Chondrocyte (in vitro differentiated cells): ENCODE results near the gene PTHLH. TPM values are rescaled to one million over a fixed set of nuclear protein-coding genes. Genes with fewer than 3 reads are reported as not detected.

Experiments
- DNase-seq: peaks from one replicate; pipeline ENCODE4 v3.0.0; 2021; ENCODE audit warnings: mixed read lengths, low spot score
- H3K27ac Mint-ChIP-seq: one replicate; pipeline ENCODE4 v1.8.0; 2021; ENCODE audit warnings: mild to moderate bottlenecking, moderate library complexity, mixed read lengths; ENCODE audit not compliant: unreplicated experiment
- H3K27me3 Mint-ChIP-seq: 2 replicates; pipeline ENCODE4 v1.8.0; 2021; ENCODE audit warnings: low read depth, mixed read lengths
- H3K36me3 Mint-ChIP-seq: 2 replicates; pipeline ENCODE4 v1.8.0; 2021; ENCODE audit warnings: low read depth, mixed read lengths
- H3K4me1 Mint-ChIP-seq: 2 replicates; pipeline ENCODE4 v1.8.0; 2021; ENCODE audit warnings: low read depth, mild to moderate bottlenecking, mixed read lengths
- H3K4me3 Mint-ChIP-seq: one replicate; pipeline ENCODE4 v1.8.0; 2021; ENCODE audit warnings: mild to moderate bottlenecking, moderate library complexity, mixed read lengths; ENCODE audit not compliant: unreplicated experiment
- H3K9me3 Mint-ChIP-seq: 2 replicates; pipeline ENCODE4 v1.8.0; 2021; ENCODE audit warnings: low read depth, mixed read lengths
- CTCF ChIP-seq: fragments of 200-600 bp; sonication (generic); IDR thresholded peaks from 2 replicates; pipeline ENCODE4 v1.5.0; 2021; ENCODE audit warnings: antibody characterized with exemption, mild to moderate bottlenecking, moderate library complexity
- total RNA-seq: library from RNA; stranded (reverse); gene quantifications from 3 replicates; pipeline ENCODE4 v1.2.1, GENCODE V29; 2021

The PTHLH gene
- total RNA-seq, 1 donor from 2014 or later, result 1.1 TPM

GRCh38 chr12:27924350-27925135 is 48.0 kb downstream of the PTHLH start:
- no peak overlapping the region for H3K4me3 Mint-ChIP-seq
- peaks cover 6% of the 10 kb centered on the region for H3K4me1 Mint-ChIP-seq
- H3K9me3 Mint-ChIP-seq, result no peaks in the 10 kb centered on the region
- H3K27me3 Mint-ChIP-seq, result peaks cover 3% of the 10 kb centered on the region
- no peak for DNase-seq
- no peaks in the 10 kb centered on the region for H3K36me3 Mint-ChIP-seq
- TF ChIP-seq CTCF, result no peak
- no peak overlapping the region for H3K27ac Mint-ChIP-seq

DNA sequence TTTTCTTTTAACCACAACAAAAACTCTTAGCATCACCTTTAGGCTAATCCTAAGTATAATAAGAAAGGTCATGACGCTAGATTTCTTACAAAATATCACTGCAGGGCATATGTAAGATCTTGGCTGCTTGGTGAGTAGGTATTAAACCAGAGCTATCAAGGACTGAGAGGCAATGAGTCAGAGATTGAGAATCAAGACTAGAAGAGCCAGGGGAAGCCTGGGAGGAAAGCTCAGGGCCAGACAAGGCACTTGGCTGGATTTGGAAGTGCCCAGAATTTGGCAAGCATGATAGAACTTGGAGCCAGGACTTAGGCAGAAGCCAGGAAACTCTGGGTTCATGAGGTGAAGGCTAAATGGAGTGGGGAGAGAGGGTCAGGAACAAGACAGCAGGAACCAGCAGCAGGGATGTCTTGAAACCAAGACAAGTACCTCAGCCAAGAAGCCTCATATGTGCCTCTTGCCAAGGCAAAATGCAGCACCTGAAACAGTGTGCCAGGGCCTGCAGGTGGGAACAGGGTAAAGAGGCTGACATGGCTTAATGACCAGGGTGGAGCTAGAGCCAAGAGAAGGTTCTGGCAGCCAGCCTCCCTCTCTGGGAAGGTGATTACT is 49.9 kb downstream of the PTHLH start:
- TF ChIP-seq CTCF, result no peak
- Mint-ChIP-seq H3K9me3 (no peaks in the 10 kb centered on the region), H3K36me3 (no peaks in the 10 kb centered on the region), H3K27me3 (no peaks in the 10 kb centered on the region), H3K27ac (no peak overlapping the region), H3K4me1 (peaks cover 7% of the 10 kb centered on the region), H3K4me3 (no peak overlapping the region)
- no peak for DNase-seq

DNA sequence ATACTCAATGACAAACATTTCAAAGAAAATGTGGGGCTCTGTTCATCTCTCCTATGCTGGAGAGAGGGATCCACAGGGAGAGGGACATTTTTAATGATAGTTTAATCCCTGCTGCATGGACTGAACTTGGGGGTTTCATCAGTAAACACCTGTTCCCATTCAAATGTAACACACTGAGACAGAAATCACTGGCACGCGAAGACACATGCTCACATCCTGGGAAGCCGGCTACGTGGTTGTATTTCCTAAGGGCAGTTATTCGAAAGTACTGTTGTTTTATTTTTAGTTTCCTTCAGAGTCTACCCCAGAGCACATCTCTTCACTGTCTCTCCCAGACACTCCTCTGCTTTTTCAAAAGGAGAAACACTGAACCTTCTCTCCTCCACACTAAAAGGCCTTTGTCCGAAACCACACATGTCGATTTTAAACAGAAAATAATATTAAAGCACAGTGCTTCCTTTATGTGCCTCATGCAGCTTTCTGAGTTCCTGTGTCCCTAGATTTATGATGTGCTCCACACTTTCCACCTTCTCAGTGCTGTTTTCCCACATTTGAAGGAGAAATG is 52.8 kb downstream of the PTHLH start:
- H3K9me3 Mint-ChIP-seq, result no peaks in the 10 kb centered on the region
- no peak overlapping the region for H3K27ac Mint-ChIP-seq
- peaks cover 7% of the 10 kb centered on the region for H3K4me1 Mint-ChIP-seq
- no peak for DNase-seq
- H3K27me3 Mint-ChIP-seq, result no peaks in the 10 kb centered on the region
- TF ChIP-seq CTCF, result no peak
- no peak overlapping the region for H3K4me3 Mint-ChIP-seq
- H3K36me3 Mint-ChIP-seq, result no peaks in the 10 kb centered on the region

DNA sequence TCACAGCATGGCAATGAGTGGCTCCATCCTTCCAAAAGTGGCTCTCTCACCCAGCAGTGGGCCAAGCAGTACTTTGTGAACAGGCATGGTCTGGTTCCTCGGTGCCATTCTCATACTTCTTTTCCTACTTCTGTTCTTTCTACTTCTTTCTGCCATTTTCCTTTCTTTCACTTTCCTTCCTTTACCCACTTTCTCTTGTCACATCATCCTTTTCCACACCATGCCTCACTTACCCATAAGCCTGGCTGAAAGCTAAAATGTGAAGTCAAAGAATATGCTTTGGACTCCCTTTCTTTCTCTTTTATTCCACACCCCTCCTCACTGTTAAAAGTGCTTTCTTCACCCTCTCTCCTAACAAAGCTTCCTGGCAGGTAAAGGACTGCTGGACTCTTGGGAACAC is 57.0 kb downstream of the PTHLH start:
- no peaks in the 10 kb centered on the region for H3K27me3 Mint-ChIP-seq

More for the DNA sequence above, 57.0 kb downstream of the PTHLH start:
- no peak for TF ChIP-seq CTCF
- Mint-ChIP-seq H3K4me1 (peaks cover 10% of the 10 kb centered on the region), H3K27ac (no peak overlapping the region), H3K4me3 (no peak overlapping the region), H3K36me3 (no peaks in the 10 kb centered on the region), H3K9me3 (peaks cover 3% of the 10 kb centered on the region)
- DNase-seq, result no peak
